WTC11 (cell line): ENCODE results near the gene KRT16. TPM values are rescaled to one million over a fixed set of nuclear protein-coding genes. Genes with fewer than 3 reads are reported as not detected.
"Not testable (repeated sequence)": the region's sequence is repeated elsewhere in the genome, so short reads cannot be mapped to it uniquely, and the experiment has no call there.

Experiments
- ATAC-seq: fragments of 200-7000 bp; cut with Tn5 transposase; 2 replicates; pipeline ENCODE4 v1.10.0; 2021; ENCODE audit warnings: mild to moderate bottlenecking, moderate library complexity
- CTCF ChIA-PET: fragments of 300-600 bp; sonication (Branson Sonifier 250); formaldehyde crosslinking; loops from one replicate; lab custom pipeline; 2021; ENCODE audit warnings: antibody characterized with exemption; lab: Charles Lee
- POLR2A ChIA-PET: fragments of 350-600 bp; sonication (Branson Sonifier 250); formaldehyde crosslinking; loops from one replicate; lab custom pipeline; 2021; ENCODE audit warnings: antibody characterized with exemption; lab: Charles Lee
- DNase-seq: peaks from one replicate; pipeline ENCODE4 v3.0.0; 2021; ENCODE audit warnings: low spot score
- H3K27ac Mint-ChIP-seq: 2 replicates; pipeline ENCODE4 v1.8.0; 2021; ENCODE audit warnings: mixed read lengths
- H3K27me3 Mint-ChIP-seq: 2 replicates; pipeline ENCODE4 v1.8.0; 2021; ENCODE audit warnings: low read depth, mild to moderate bottlenecking, moderate library complexity, mixed read lengths
- H3K36me3 Mint-ChIP-seq: 2 replicates; pipeline ENCODE4 v1.8.0; 2021; ENCODE audit warnings: mixed read lengths
- H3K4me1 Mint-ChIP-seq: 2 replicates; pipeline ENCODE4 v1.8.0; 2022; ENCODE audit warnings: mixed read lengths
- H3K4me3 Mint-ChIP-seq: 2 replicates; pipeline ENCODE4 v1.8.0; 2021; ENCODE audit warnings: mild to moderate bottlenecking, moderate library complexity, mixed read lengths
- H3K9me3 Mint-ChIP-seq: 2 replicates; pipeline ENCODE4 v1.8.0; 2021; ENCODE audit warnings: mixed read lengths
- CREB1 ChIP-seq: sonication (generic); formaldehyde crosslinking; IDR thresholded peaks from 2 replicates; pipeline ENCODE4 v1.8.0; 2023; ENCODE audit warnings: mild to moderate bottlenecking, missing genetic modification reagents
- ESRRA ChIP-seq: sonication (generic); formaldehyde crosslinking; IDR thresholded peaks from 2 replicates; pipeline ENCODE4 v1.8.1; 2022; ENCODE audit warnings: mild to moderate bottlenecking, missing genetic modification reagents, borderline replicate concordance
- MAX ChIP-seq: sonication (generic); formaldehyde crosslinking; IDR thresholded peaks from 2 replicates; pipeline ENCODE4 v1.8.0; 2022; ENCODE audit warnings: mild to moderate bottlenecking, missing genetic modification reagents
- RELA ChIP-seq: sonication (generic); formaldehyde crosslinking; IDR thresholded peaks from 2 replicates; pipeline ENCODE4 v1.8.1; 2022; ENCODE audit warnings: missing genetic modification reagents, mild to moderate bottlenecking, borderline replicate concordance
- SMAD3 ChIP-seq: sonication (generic); formaldehyde crosslinking; IDR thresholded peaks from 2 replicates; pipeline ENCODE4 v1.8.0; 2022; ENCODE audit warnings: missing genetic modification reagents, mild to moderate bottlenecking, borderline replicate concordance
- SP1 ChIP-seq: sonication (generic); formaldehyde crosslinking; conservative IDR thresholded peaks from 2 replicates; pipeline ENCODE4 v1.8.1; 2022; ENCODE audit warnings: missing genetic modification reagents
- TEAD1 ChIP-seq: sonication (generic); formaldehyde crosslinking; IDR thresholded peaks from 2 replicates; pipeline ENCODE4 v1.8.0; 2022; ENCODE audit warnings: mild to moderate bottlenecking, missing genetic modification reagents
- ZNF121 ChIP-seq: sonication (generic); formaldehyde crosslinking; IDR thresholded peaks from 2 replicates; pipeline ENCODE4 v1.8.0; 2023; ENCODE audit warnings: missing genetic modification reagents
- ZNF317 ChIP-seq: sonication (generic); formaldehyde crosslinking; IDR thresholded peaks from 2 replicates; pipeline ENCODE4 v1.8.1; 2023; ENCODE audit warnings: low read depth, mild to moderate bottlenecking, moderate library complexity, missing genetic modification reagents, borderline replicate concordance
- ZNF396 ChIP-seq: fragments of 250-450 bp; sonication (Bioruptor Pico); IDR thresholded peaks from 2 replicates; pipeline ENCODE4 v1.8.0; 2021; ENCODE audit warnings: mild to moderate bottlenecking, moderate library complexity, borderline replicate concordance
- ZNF416 ChIP-seq: fragments of 250-450 bp; sonication (Bioruptor Pico); IDR thresholded peaks from 2 replicates; pipeline ENCODE4 v1.9.0; 2021; ENCODE audit warnings: mild to moderate bottlenecking, inconsistent platforms
- total RNA-seq: library from RNA; stranded (reverse); gene quantifications from 3 replicates; pipeline ENCODE4 v1.2.3, GENCODE V29; 2021
- TF ChIP-seq, protein P1 (sequence below): sonication (generic); formaldehyde crosslinking; IDR thresholded peaks from 2 replicates; pipeline ENCODE4 v1.8.0; 2022; ENCODE audit warnings: mild to moderate bottlenecking, missing genetic modification reagents
- TF ChIP-seq, protein P2 (sequence below): fragments of 250-450 bp; sonication (Bioruptor Pico); IDR thresholded peaks from 2 replicates; pipeline ENCODE4 v1.9.0; 2021; ENCODE audit warnings: mild to moderate bottlenecking, borderline replicate concordance
- TF ChIP-seq, protein P3 (sequence below): sonication (generic); formaldehyde crosslinking; IDR thresholded peaks from 2 replicates; pipeline ENCODE4 v1.8.1; 2023; ENCODE audit warnings: mild to moderate bottlenecking, missing genetic modification reagents, moderate library complexity
- TF ChIP-seq, protein P4 (sequence below): sonication (generic); formaldehyde crosslinking; IDR thresholded peaks from 2 replicates; pipeline ENCODE4 v1.8.1; 2022; ENCODE audit warnings: mild to moderate bottlenecking, moderate library complexity, missing genetic modification reagents
- TF ChIP-seq, protein P5 (sequence below): sonication (generic); formaldehyde crosslinking; conservative IDR thresholded peaks from 2 replicates; pipeline ENCODE4 v1.8.1; 2023; ENCODE audit warnings: mild to moderate bottlenecking, low read depth, missing genetic modification reagents, moderate library complexity

KRT16 gene
- total RNA-seq, 1 experiment from 2014 or later: not detected

DNA sequence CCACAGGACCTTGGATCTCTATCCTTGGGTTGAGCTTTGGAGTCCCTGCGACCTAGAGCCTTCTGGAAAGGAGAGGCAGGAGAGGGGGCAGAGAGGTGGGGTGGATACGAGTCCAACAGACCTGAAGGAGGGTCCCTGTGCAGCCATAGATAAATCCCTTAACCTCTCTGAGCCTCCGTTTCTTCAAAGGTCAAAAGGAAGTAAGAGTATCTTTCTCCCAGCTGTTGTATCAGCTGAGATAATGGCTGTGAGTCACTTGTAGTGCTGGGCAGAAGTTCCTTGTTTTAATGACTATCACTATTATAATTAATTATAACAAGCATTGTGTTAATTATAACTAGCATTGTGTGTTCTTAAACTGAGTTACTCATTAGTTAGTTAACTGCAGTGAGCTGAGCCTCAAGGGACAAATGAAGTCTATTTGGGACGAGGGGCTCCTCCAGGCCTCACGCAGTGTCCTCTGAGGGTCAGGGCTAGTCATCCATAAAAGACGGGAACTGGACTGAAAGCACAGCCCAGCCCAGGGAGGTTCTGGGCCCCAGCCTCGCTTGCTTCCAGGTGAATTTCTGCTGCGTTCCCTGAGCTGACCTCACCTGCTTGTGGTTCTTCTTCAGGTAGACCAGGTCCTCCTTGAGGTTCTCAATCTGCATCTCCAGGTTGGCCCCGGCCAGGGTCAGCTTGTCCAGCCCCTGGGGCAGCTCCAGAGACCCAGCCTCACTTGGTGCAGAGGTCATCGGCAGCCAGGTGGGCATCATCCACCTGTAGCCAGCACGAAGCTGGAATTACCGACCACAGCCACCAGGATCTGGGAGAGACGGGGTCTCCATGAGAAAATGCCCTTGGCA, 17.5 kb upstream of the KRT16 start:
- H3K27me3 Mint-ChIP-seq: no peaks in the 10 kb centered on the region
- CTCF ChIA-PET: interaction anchor here (1.7 to 4.6 kb wide), 4 partner anchors 18 to 81 kb away, joined by 8 to 29 read pairs (median 12); no protein-coding TSS in a partner anchor
- peaks cover 13% of the 10 kb centered on the region for H3K4me1 Mint-ChIP-seq
- no peak for ATAC-seq
- H3K36me3 Mint-ChIP-seq: no peaks in the 10 kb centered on the region
- DNase-seq: no peak
- no peak overlapping the region for H3K27ac Mint-ChIP-seq
- TF ChIP-seq ZNF317 (CRISPR knock-in tag) (no peak), CREB1 (CRISPR knock-in tag) (no peak), ZNF121 (no peak), TEAD1 (CRISPR knock-in tag) (no peak), RELA (CRISPR knock-in tag) (no peak), MAX (CRISPR knock-in tag) (no peak), ZNF396 (no peak)
- TF ChIP-seq, protein P1, sequence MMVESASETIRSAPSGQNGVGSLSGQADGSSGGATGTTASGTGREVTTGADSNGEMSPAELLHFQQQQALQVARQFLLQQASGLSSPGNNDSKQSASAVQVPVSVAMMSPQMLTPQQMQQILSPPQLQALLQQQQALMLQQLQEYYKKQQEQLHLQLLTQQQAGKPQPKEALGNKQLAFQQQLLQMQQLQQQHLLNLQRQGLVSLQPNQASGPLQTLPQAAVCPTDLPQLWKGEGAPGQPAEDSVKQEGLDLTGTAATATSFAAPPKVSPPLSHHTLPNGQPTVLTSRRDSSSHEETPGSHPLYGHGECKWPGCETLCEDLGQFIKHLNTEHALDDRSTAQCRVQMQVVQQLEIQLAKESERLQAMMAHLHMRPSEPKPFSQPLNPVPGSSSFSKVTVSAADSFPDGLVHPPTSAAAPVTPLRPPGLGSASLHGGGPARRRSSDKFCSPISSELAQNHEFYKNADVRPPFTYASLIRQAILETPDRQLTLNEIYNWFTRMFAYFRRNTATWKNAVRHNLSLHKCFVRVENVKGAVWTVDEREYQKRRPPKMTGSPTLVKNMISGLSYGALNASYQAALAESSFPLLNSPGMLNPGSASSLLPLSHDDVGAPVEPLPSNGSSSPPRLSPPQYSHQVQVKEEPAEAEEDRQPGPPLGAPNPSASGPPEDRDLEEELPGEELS: no peak
- TF ChIP-seq, protein P2, sequence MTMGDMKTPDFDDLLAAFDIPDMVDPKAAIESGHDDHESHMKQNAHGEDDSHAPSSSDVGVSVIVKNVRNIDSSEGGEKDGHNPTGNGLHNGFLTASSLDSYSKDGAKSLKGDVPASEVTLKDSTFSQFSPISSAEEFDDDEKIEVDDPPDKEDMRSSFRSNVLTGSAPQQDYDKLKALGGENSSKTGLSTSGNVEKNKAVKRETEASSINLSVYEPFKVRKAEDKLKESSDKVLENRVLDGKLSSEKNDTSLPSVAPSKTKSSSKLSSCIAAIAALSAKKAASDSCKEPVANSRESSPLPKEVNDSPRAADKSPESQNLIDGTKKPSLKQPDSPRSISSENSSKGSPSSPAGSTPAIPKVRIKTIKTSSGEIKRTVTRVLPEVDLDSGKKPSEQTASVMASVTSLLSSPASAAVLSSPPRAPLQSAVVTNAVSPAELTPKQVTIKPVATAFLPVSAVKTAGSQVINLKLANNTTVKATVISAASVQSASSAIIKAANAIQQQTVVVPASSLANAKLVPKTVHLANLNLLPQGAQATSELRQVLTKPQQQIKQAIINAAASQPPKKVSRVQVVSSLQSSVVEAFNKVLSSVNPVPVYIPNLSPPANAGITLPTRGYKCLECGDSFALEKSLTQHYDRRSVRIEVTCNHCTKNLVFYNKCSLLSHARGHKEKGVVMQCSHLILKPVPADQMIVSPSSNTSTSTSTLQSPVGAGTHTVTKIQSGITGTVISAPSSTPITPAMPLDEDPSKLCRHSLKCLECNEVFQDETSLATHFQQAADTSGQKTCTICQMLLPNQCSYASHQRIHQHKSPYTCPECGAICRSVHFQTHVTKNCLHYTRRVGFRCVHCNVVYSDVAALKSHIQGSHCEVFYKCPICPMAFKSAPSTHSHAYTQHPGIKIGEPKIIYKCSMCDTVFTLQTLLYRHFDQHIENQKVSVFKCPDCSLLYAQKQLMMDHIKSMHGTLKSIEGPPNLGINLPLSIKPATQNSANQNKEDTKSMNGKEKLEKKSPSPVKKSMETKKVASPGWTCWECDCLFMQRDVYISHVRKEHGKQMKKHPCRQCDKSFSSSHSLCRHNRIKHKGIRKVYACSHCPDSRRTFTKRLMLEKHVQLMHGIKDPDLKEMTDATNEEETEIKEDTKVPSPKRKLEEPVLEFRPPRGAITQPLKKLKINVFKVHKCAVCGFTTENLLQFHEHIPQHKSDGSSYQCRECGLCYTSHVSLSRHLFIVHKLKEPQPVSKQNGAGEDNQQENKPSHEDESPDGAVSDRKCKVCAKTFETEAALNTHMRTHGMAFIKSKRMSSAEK (CRISPR knock-in tag): no peak
- TF ChIP-seq, protein P3, sequence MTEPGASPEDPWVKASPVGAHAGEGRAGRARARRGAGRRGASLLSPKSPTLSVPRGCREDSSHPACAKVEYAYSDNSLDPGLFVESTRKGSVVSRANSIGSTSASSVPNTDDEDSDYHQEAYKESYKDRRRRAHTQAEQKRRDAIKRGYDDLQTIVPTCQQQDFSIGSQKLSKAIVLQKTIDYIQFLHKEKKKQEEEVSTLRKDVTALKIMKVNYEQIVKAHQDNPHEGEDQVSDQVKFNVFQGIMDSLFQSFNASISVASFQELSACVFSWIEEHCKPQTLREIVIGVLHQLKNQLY (CRISPR knock-in tag): no peak
- TF ChIP-seq, protein P4, sequence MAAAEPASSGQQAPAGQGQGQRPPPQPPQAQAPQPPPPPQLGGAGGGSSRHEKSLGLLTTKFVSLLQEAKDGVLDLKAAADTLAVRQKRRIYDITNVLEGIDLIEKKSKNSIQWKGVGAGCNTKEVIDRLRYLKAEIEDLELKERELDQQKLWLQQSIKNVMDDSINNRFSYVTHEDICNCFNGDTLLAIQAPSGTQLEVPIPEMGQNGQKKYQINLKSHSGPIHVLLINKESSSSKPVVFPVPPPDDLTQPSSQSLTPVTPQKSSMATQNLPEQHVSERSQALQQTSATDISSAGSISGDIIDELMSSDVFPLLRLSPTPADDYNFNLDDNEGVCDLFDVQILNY (CRISPR knock-in tag): no peak
- TF ChIP-seq, protein P5, sequence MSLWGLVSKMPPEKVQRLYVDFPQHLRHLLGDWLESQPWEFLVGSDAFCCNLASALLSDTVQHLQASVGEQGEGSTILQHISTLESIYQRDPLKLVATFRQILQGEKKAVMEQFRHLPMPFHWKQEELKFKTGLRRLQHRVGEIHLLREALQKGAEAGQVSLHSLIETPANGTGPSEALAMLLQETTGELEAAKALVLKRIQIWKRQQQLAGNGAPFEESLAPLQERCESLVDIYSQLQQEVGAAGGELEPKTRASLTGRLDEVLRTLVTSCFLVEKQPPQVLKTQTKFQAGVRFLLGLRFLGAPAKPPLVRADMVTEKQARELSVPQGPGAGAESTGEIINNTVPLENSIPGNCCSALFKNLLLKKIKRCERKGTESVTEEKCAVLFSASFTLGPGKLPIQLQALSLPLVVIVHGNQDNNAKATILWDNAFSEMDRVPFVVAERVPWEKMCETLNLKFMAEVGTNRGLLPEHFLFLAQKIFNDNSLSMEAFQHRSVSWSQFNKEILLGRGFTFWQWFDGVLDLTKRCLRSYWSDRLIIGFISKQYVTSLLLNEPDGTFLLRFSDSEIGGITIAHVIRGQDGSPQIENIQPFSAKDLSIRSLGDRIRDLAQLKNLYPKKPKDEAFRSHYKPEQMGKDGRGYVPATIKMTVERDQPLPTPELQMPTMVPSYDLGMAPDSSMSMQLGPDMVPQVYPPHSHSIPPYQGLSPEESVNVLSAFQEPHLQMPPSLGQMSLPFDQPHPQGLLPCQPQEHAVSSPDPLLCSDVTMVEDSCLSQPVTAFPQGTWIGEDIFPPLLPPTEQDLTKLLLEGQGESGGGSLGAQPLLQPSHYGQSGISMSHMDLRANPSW: no peak
- H3K9me3 Mint-ChIP-seq: no peaks in the 10 kb centered on the region
- no peak overlapping the region for H3K4me3 Mint-ChIP-seq
- POLR2A ChIA-PET: no interaction called here

- Mint-ChIP-seq H3K4me3 (no peak overlapping the region), H3K4me1 (peaks cover 11% of the 10 kb centered on the region), H3K36me3 (no peaks in the 10 kb centered on the region), H3K27me3 (no peaks in the 10 kb centered on the region), H3K9me3 (no peaks in the 10 kb centered on the region)
- CTCF ChIA-PET: interaction anchor here (1.1 to 4.6 kb wide), 5 partner anchors 19 to 80 kb away, joined by 3 to 29 read pairs (median 11); no protein-coding TSS in a partner anchor
- ATAC-seq (no peak), DNase-seq (no peak)
- TF ChIP-seq ESRRA (CRISPR knock-in tag) (no peak), SP1 (CRISPR knock-in tag) (no peak), ZNF416 (CRISPR knock-in tag) (no peak), SMAD3 (CRISPR knock-in tag) (no peak)
- TF ChIP-seq, all 79 proteins: peak for 0
- POLR2A ChIA-PET: no interaction called here
- H3K27ac Mint-ChIP-seq: no peak overlapping the region
Observed at GRCh38 chr17:41629316-41629715, 16.7 kb upstream of the KRT16 start.

GRCh38 chr17:41628621-41629255, 16.2 kb upstream of the KRT16 start:
- DNase-seq, H3K4me3 Mint-ChIP-seq, H3K36me3 Mint-ChIP-seq, H3K9me3 Mint-ChIP-seq, H3K27me3 Mint-ChIP-seq, ATAC-seq, POLR2A ChIA-PET, H3K27ac Mint-ChIP-seq: not testable (repeated sequence)
- peaks cover 11% of the 10 kb centered on the region for H3K4me1 Mint-ChIP-seq
- CTCF ChIA-PET: interaction anchor here (0.6 to 4.6 kb wide), 7 partner anchors 19 to 211 kb away, joined by 3 to 29 read pairs (median 9); no protein-coding TSS in a partner anchor

- CTCF ChIA-PET: interaction anchor here (0.6 to 4.6 kb wide), 10 partner anchors 11 to 79 kb away, joined by 3 to 29 read pairs (median 4); no protein-coding TSS in a partner anchor
- H3K27me3 Mint-ChIP-seq, H3K9me3 Mint-ChIP-seq, H3K27ac Mint-ChIP-seq, H3K4me3 Mint-ChIP-seq, POLR2A ChIA-PET, H3K36me3 Mint-ChIP-seq, ATAC-seq, DNase-seq: not testable (repeated sequence)
- peaks cover 11% of the 10 kb centered on the region for H3K4me1 Mint-ChIP-seq
Observed at GRCh38 chr17:41628073-41628370, 15.5 kb upstream of the KRT16 start.
